Measurements from ENCODE around the gene GPSM1. TPM values are rescaled to one million over a fixed set of nuclear protein-coding genes. Genes with fewer than 3 reads are reported as not detected.
A peak's percentile ranks its signal among the peaks of the same experiment; 100 is the strongest.

GPSM1 gene
- polyA plus RNA-seq, 1 of the 3 experiments (the other 2 are of a cell fraction): 26.7 TPM

DNA sequence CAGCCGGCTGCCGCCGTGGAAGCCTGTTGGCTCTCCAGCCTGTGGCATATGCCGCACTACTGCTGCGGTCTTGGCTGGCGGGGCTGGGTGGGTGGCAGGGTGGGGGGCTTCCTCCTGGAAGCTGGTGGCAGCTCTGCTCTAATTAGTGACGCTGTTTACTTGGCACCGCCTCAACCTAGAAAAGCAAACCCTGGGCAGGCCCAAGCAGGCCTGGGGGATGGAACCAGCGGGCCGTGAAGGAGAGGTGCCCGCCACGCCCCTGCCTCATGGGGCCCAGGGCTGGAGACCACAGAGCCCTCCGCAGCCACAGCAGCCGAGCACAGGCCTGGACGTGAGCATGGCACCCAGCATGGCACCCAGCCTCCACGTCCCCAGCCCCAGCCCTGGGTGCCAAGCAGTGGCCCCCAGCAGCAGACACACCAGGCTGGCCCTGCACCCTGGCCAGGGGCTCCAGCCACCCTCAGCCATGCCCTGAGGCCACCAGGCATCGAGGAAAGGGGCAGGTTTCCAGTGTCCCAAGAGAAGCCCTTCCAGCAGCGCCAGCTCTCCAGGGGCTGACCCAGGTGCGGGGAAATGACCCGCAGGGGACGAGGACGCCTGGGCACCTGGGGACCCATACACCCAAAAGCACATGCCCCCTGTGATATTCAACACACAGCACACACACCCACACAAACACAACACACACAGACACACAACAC is 18.1 kb upstream of the GPSM1 start:
- CTCF ChIA-PET: no interaction called here
- Histone ChIP-seq H3K36me3 (replicated peaks in 1 of 2; ENCODE audit: control insufficient read depth in 1 of 2, insufficient read depth in 2 of 2, low read length in 1 of 2) (no peaks in the 10 kb centered on the region), H3K27me3 (ENCODE audit: insufficient read depth) (no peaks in the 10 kb centered on the region), H3K4me3 (ENCODE audit: low read depth in 2 of 2, low read length in 1 of 2) (no peak overlapping the region), H3K9me2 (no peaks in the 10 kb centered on the region), H3F3A (replicated peaks; ENCODE audit: insufficient read depth) (peaks cover 5% of the 10 kb centered on the region), H3K4me1 (ENCODE audit: control insufficient read depth in 1 of 2, insufficient read depth in 2 of 2, low read depth in 1 of 2, low read length in 1 of 2) (peaks cover 0 to 5% of the 10 kb centered on the region in 2 experiments; a peak in 1 of 4 replicates), H3K4me2 (no peak overlapping the region), H2AFZ (ENCODE audit: low read depth) (no peak overlapping the region), H3K27ac (ENCODE audit: low read depth in 2 of 2, low read length in 1 of 2) (no peak overlapping the region), H4K20me1 (ENCODE audit: insufficient read depth) (no peaks in the 10 kb centered on the region), H3K79me2 (ENCODE audit: insufficient read depth) (no peaks in the 10 kb centered on the region), H3K9ac (no peak overlapping the region), H3K9me3 (no peaks in the 10 kb centered on the region)
- TF ChIP-seq NRF1 (IDR thresholded peaks at IDR 0.05; ENCODE audit: low read depth, low read length): no peak
- TF ChIP-seq SMC3 (IDR thresholded peaks at IDR 0.05; ENCODE audit: low read depth, low read length): no peak
- no peak for TF ChIP-seq GABPA (IDR thresholded peaks at IDR 0.05; ENCODE audit: low read depth)
- no peak for TF ChIP-seq RFX5 (IDR thresholded peaks at IDR 0.05; ENCODE audit: low read length)
- TF ChIP-seq, protein P1, sequence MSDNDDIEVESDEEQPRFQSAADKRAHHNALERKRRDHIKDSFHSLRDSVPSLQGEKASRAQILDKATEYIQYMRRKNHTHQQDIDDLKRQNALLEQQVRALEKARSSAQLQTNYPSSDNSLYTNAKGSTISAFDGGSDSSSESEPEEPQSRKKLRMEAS (IDR thresholded peaks at IDR 0.05; ENCODE audit: low read depth): no peak
- TF ChIP-seq CHD2 (IDR thresholded peaks at IDR 0.05; ENCODE audit: low read length, partially characterized antibody): no peak
- peak; percentile 61 for DNase-seq
- WGBS (ENCODE audit: low lambda C conversion rate): 84% methylated on average over 8 of the region's 22 CpGs
- POLR2A ChIA-PET: no interaction called here

DNA sequence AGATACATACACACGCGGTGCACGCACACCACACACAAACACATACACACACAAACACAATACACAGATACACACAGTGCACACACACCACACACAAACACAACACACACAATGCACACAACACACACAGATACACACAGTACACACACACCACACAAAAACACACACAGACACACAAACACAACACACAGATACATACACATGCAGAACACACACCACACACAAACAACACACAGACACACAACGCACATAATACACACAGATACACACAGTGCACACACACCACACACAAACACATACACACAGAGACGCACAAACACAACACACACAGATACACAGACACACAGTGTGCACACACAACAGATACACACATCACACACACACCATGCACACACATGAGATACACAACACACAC is 17.5 kb upstream of the GPSM1 start:
- H3K79me2 ChIP-seq (ENCODE audit: insufficient read depth): no peaks in the 10 kb centered on the region
- H3K36me3 ChIP-seq (replicated peaks in 1 of 2; ENCODE audit: control insufficient read depth in 1 of 2, insufficient read depth in 2 of 2, low read length in 1 of 2): no peaks in the 10 kb centered on the region
- no peaks in the 10 kb centered on the region for H3K9me2 ChIP-seq
- H4K20me1 ChIP-seq (ENCODE audit: insufficient read depth): no peaks in the 10 kb centered on the region
- ChIA-PET POLR2A (no interaction called here), CTCF (no interaction called here)
- H3K27ac ChIP-seq (ENCODE audit: low read depth in 2 of 2, low read length in 1 of 2): no peak overlapping the region
- H3K4me2 ChIP-seq: no peak overlapping the region
- peaks cover 5% of the 10 kb centered on the region for H3F3A ChIP-seq (replicated peaks; ENCODE audit: insufficient read depth)
- no peak for TF ChIP-seq SMC3 (IDR thresholded peaks at IDR 0.05; ENCODE audit: low read depth, low read length)
- TF ChIP-seq, protein P2, sequence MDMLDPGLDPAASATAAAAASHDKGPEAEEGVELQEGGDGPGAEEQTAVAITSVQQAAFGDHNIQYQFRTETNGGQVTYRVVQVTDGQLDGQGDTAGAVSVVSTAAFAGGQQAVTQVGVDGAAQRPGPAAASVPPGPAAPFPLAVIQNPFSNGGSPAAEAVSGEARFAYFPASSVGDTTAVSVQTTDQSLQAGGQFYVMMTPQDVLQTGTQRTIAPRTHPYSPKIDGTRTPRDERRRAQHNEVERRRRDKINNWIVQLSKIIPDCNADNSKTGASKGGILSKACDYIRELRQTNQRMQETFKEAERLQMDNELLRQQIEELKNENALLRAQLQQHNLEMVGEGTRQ (IDR thresholded peaks at IDR 0.05; ENCODE audit: borderline replicate concordance, low read depth, low read length): no peak
- no peak for TF ChIP-seq MXI1 (IDR thresholded peaks at IDR 0.05; ENCODE audit: low read depth, low read length)
- no peak for TF ChIP-seq NFIC (IDR thresholded peaks at IDR 0.05; ENCODE audit: borderline replicate concordance)
- no peak overlapping the region for H2AFZ ChIP-seq (ENCODE audit: low read depth)
- H3K9me3 ChIP-seq: peaks cover 3% of the 10 kb centered on the region; the same call in 1 of the 2 replicates
- no peak overlapping the region for H3K9ac ChIP-seq
- H3K27me3 ChIP-seq (ENCODE audit: insufficient read depth): no peaks in the 10 kb centered on the region
- H3K4me3 ChIP-seq (ENCODE audit: low read depth in 2 of 2, low read length in 1 of 2): no peak overlapping the region
- DNase-seq: no peak
- peaks cover 0 to 5% of the 10 kb centered on the region in 2 experiments; a peak in 1 of 4 replicates for H3K4me1 ChIP-seq (ENCODE audit: control insufficient read depth in 1 of 2, insufficient read depth in 2 of 2, low read depth in 1 of 2, low read length in 1 of 2)
- 82% methylated on average over 5 of the region's 5 CpGs for WGBS (ENCODE audit: low lambda C conversion rate)

Measured in SK-N-SH (cell line).